Progenitor cell of endocrine pancreas (in vitro differentiated cells): Measurements from ENCODE around the gene VPS26B. TPM values are rescaled to one million over a fixed set of nuclear protein-coding genes. Genes with fewer than 3 reads are reported as not detected.

Source experiments
- DNase-seq: peaks from one replicate; pipeline ENCODE4 v3.0.0; 2021; ENCODE audit warnings: low spot score; ENCODE audit not compliant: unreplicated experiment
- H3K27ac Mint-ChIP-seq: 2 replicates; pipeline ENCODE4 v1.8.0; 2021; ENCODE audit warnings: mild to moderate bottlenecking, moderate library complexity, mixed read lengths
- H3K27me3 Mint-ChIP-seq: 2 replicates; pipeline ENCODE4 v1.8.0; 2021; ENCODE audit warnings: mixed read lengths
- H3K36me3 Mint-ChIP-seq: 2 replicates; pipeline ENCODE4 v1.8.0; 2022; ENCODE audit warnings: mixed read lengths; ENCODE audit not compliant: insufficient read depth
- H3K4me1 Mint-ChIP-seq: 2 replicates; pipeline ENCODE4 v1.8.0; 2021; ENCODE audit warnings: low read depth, mixed read lengths
- H3K4me3 Mint-ChIP-seq: 2 replicates; pipeline ENCODE4 v1.8.0; 2021; ENCODE audit warnings: low read depth, mild to moderate bottlenecking, moderate library complexity, mixed read lengths
- H3K9me3 Mint-ChIP-seq: 2 replicates; pipeline ENCODE4 v1.8.0; 2021; ENCODE audit warnings: low read depth, mixed read lengths
- CTCF ChIP-seq: fragments of 200-600 bp; sonication (generic); IDR thresholded peaks from one replicate; pipeline ENCODE4 v1.5.0; 2021; ENCODE audit warnings: antibody characterized with exemption, mild to moderate bottlenecking; ENCODE audit not compliant: unreplicated experiment
- total RNA-seq: library from RNA; stranded (reverse); gene quantifications from 2 replicates; pipeline ENCODE4 v1.2.1, GENCODE V29; 2021

Gene VPS26B
- total RNA-seq, 1 donor from 2014 or later, result 39.6 TPM

- H3K36me3 Mint-ChIP-seq, result no peaks in the 10 kb centered on the region
- DNase-seq, result no peak
- H3K4me3 Mint-ChIP-seq, result no peak overlapping the region
- no peak for TF ChIP-seq CTCF
- peaks cover 14% of the 10 kb centered on the region for H3K27me3 Mint-ChIP-seq
- H3K4me1 Mint-ChIP-seq, result no peaks in the 10 kb centered on the region
- no peaks in the 10 kb centered on the region for H3K9me3 Mint-ChIP-seq
- H3K27ac Mint-ChIP-seq, result no peak overlapping the region
These were observed 68.9 kb downstream of the VPS26B start for GRCh38 chr11:134293119-134294113.

- H3K4me3 Mint-ChIP-seq, result no peak overlapping the region
- H3K4me1 Mint-ChIP-seq, result no peaks in the 10 kb centered on the region
- no peak for TF ChIP-seq CTCF
- DNase-seq, result no peak
- no peak overlapping the region for H3K27ac Mint-ChIP-seq
- H3K36me3 Mint-ChIP-seq, result no peaks in the 10 kb centered on the region
- no peaks in the 10 kb centered on the region for H3K9me3 Mint-ChIP-seq
- peaks cover 13% of the 10 kb centered on the region for H3K27me3 Mint-ChIP-seq
These were observed 70.2 kb downstream of the VPS26B start for GRCh38 chr11:134294664-134295063.

Other genes with a start within 250 kb of the VPS26B start
- 37.0 and 37.6 TPM in 2 replicates for gene JAM3, start 155.6 kb upstream of the VPS26B start, total RNA-seq
- gene NCAPD3, start 704 bp upstream of the VPS26B start, total RNA-seq, result 30.0 and 30.9 TPM in 2 replicates
- gene THYN1, start 28.7 kb downstream of the VPS26B start, total RNA-seq, result 69.6 and 70.5 TPM in 2 replicates
- gene ACAD8, start 28.9 kb downstream of the VPS26B start, total RNA-seq, result 35.9 and 37.6 TPM in 2 replicates
- not detected in 2 replicates for gene GLB1L3, start 51.7 kb downstream of the VPS26B start, total RNA-seq
- gene GLB1L2, start 107.3 kb downstream of the VPS26B start, total RNA-seq, result 11.7 and 11.9 TPM in 2 replicates
- 5.1 and 6.3 TPM in 2 replicates for gene B3GAT1, start 187.6 kb downstream of the VPS26B start, total RNA-seq